ENCODE data around the gene CADPS2. TPM values are rescaled to one million over a fixed set of nuclear protein-coding genes. Genes with fewer than 3 reads are reported as not detected.

Gene CADPS2
- total and polyA plus RNA-seq, 2 donors (not counting 3 experiments of a cell fraction or from before 2014, with no cell fraction given) = 9.5 to 22.6 TPM

DNA sequence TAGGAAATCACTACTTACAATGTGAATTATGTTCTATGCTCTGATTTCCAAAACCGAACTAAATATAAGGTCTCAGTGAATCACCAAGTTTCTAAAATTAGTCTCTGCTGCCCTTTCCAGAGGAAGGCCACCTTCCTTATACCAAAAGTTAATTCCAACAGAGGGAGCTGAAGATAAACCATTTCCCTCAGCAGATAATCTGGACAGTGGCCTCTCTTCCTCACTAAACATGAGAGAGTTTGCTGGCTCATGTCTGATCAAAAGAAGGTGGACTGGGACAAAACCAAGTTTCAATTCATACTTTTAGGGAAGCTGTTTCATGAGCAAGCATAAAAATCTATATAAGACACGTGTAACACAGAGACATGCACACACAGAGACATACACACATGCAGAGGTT, 588.1 kb downstream of the CADPS2 start:
- no peaks in the 10 kb centered on the region for H3K9me1 ChIP-seq (replicated peaks; ENCODE audit: control insufficient read depth, extremely low read depth, insufficient read depth, low read length)
- intact Hi-C loops (cut with micrococcal nuclease) (no loop called here), dilution Hi-C loops (cut with MboI; ENCODE audit: extremely low pct_ligation_motif_present, low sequenced_read_pairs) (no loop called here)
- FAIRE-seq (no peak), DNase-seq (ENCODE audit: low read depth, low spot score) (no peak)
- no peak overlapping the region for H3K9ac ChIP-seq (replicated peaks; ENCODE audit: extremely low read depth, insufficient read depth, low read length)
- peaks cover 60 to 90% of the 10 kb centered on the region in 2 experiments for H3K27me3 ChIP-seq (ENCODE audit: control insufficient read depth in 2 of 2, insufficient read depth in 2 of 2, low read length in 2 of 2)
- no TSS peak for BruUV-seq (replicated peaks)
- H3K9me3 ChIP-seq (replicated peaks; ENCODE audit: control insufficient read depth, insufficient read depth, low read length) = no peaks in the 10 kb centered on the region
- CTCF ChIA-PET = interaction anchor here (0.8 to 1.4 kb wide), 4 partner anchors 26 to 230 kb away, joined by 3 to 5 read pairs (median 4); no protein-coding TSS in a partner anchor
- POLR2A ChIA-PET = no interaction called here
- no peaks in the 10 kb centered on the region for H3K79me2 ChIP-seq (ENCODE audit: control insufficient read depth, insufficient read depth, low read length)
- no peak overlapping the region for H2AFZ ChIP-seq (ENCODE audit: low read depth, low read length)
- H4K20me1 ChIP-seq (replicated peaks; ENCODE audit: control insufficient read depth, extremely low read depth, insufficient read depth, low read length) = no peaks in the 10 kb centered on the region
- H3K4me3 ChIP-seq (replicated peaks in 1 of 3; ENCODE audit: insufficient read depth in 1 of 3, low read depth in 1 of 3, low read length in 3 of 3) = no peak overlapping the region
- no peaks in the 10 kb centered on the region for H3K36me3 ChIP-seq (ENCODE audit: control insufficient read depth in 2 of 2, extremely low read depth in 1 of 2, insufficient read depth in 2 of 2, low read length in 2 of 2)
- H3K4me2 ChIP-seq (ENCODE audit: insufficient read depth, low read length) = no peak overlapping the region
- peaks cover 5% of the 10 kb centered on the region for H3K4me1 ChIP-seq (ENCODE audit: control insufficient read depth, extremely low read depth, insufficient read depth, low read length)
- H3K27ac ChIP-seq (ENCODE audit: insufficient read depth, low read depth, low read length) = no peak overlapping the region
- TF ChIP-seq POLR2A (IDR thresholded peaks at IDR 0.05; ENCODE audit: low read depth, low read length) (no peak), EZH2 (IDR thresholded peaks at IDR 0.05; ENCODE audit: borderline replicate concordance, low read depth, low read length, severe bottlenecking) (peak; percentile 27)
- TF ChIP-seq, protein P1, sequence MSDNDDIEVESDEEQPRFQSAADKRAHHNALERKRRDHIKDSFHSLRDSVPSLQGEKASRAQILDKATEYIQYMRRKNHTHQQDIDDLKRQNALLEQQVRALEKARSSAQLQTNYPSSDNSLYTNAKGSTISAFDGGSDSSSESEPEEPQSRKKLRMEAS (IDR thresholded peaks at IDR 0.05; ENCODE audit: insufficient read depth, insufficient read length) = no peak

DNA sequence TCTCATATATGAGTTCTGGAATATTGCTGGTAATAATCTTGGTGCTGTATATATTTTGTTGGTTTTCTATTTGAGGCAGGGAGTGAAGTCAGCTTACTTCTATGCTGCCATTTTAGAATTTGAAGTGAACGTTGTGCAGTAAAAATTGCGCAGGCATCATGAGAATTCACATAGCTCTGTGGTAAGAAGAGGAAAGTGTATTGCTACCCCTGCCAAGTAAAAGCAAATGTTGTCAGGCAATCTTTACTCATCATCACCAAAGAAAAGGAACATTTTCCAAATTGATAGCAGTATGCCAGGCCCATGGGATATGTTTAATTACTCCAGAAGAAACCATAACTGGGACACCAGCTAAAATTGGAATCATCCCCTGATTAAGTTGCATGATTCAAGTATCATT, 595.1 kb downstream of the CADPS2 start:
- FAIRE-seq = no peak
- POLR2A ChIA-PET = no interaction called here

More for the DNA sequence above, 595.1 kb downstream of the CADPS2 start:
- BruUV-seq (replicated peaks) = no TSS peak
- Histone ChIP-seq H3K9me3 (replicated peaks; ENCODE audit: control insufficient read depth, insufficient read depth, low read length) (no peaks in the 10 kb centered on the region), H3K36me3 (ENCODE audit: control insufficient read depth in 2 of 2, extremely low read depth in 1 of 2, insufficient read depth in 2 of 2, low read length in 2 of 2) (no peaks in the 10 kb centered on the region), H3K4me1 (ENCODE audit: control insufficient read depth, extremely low read depth, insufficient read depth, low read length) (no peaks in the 10 kb centered on the region), H3K4me3 (replicated peaks in 1 of 3; ENCODE audit: insufficient read depth in 1 of 3, low read depth in 1 of 3, low read length in 3 of 3) (no peak overlapping the region), H3K79me2 (ENCODE audit: control insufficient read depth, insufficient read depth, low read length) (no peaks in the 10 kb centered on the region), H4K20me1 (replicated peaks; ENCODE audit: control insufficient read depth, extremely low read depth, insufficient read depth, low read length) (no peaks in the 10 kb centered on the region), H3K27me3 (ENCODE audit: control insufficient read depth in 2 of 2, insufficient read depth in 2 of 2, low read length in 2 of 2) (peaks cover 14 to 47% of the 10 kb centered on the region in 2 experiments), H2AFZ (ENCODE audit: low read depth, low read length) (no peak overlapping the region), H3K27ac (ENCODE audit: insufficient read depth, low read depth, low read length) (no peak overlapping the region), H3K9me1 (replicated peaks; ENCODE audit: control insufficient read depth, extremely low read depth, insufficient read depth, low read length) (no peaks in the 10 kb centered on the region), H3K9ac (replicated peaks; ENCODE audit: extremely low read depth, insufficient read depth, low read length) (no peak overlapping the region), H3K4me2 (ENCODE audit: insufficient read depth, low read length) (no peak overlapping the region)
- CTCF ChIA-PET = interaction anchor here (0.8 to 1.3 kb wide), 3 partner anchors 237 to 242 kb away, joined by 3 to 6 read pairs (median 3); no protein-coding TSS in a partner anchor
- TF ChIP-seq FOS (IDR thresholded peaks at IDR 0.05; ENCODE audit: borderline replicate concordance, insufficient read depth, low read length) (no peak), POLR2A (IDR thresholded peaks at IDR 0.05; ENCODE audit: low read depth, low read length) (no peak), JUN (IDR thresholded peaks at IDR 0.05; ENCODE audit: borderline replicate concordance, insufficient read depth, insufficient read length, low read depth) (no peak), POLR2AphosphoS5 (IDR thresholded peaks at IDR 0.05; ENCODE audit: insufficient read depth, low read depth, low read length) (no peak), MYC (IDR thresholded peaks at IDR 0.05; ENCODE audit: low read depth, low read length) (no peak)
- TF ChIP-seq, protein P1 (IDR thresholded peaks at IDR 0.05; ENCODE audit: insufficient read depth, insufficient read length) = no peak
- TF ChIP-seq, protein P2, sequence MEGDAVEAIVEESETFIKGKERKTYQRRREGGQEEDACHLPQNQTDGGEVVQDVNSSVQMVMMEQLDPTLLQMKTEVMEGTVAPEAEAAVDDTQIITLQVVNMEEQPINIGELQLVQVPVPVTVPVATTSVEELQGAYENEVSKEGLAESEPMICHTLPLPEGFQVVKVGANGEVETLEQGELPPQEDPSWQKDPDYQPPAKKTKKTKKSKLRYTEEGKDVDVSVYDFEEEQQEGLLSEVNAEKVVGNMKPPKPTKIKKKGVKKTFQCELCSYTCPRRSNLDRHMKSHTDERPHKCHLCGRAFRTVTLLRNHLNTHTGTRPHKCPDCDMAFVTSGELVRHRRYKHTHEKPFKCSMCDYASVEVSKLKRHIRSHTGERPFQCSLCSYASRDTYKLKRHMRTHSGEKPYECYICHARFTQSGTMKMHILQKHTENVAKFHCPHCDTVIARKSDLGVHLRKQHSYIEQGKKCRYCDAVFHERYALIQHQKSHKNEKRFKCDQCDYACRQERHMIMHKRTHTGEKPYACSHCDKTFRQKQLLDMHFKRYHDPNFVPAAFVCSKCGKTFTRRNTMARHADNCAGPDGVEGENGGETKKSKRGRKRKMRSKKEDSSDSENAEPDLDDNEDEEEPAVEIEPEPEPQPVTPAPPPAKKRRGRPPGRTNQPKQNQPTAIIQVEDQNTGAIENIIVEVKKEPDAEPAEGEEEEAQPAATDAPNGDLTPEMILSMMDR (IDR thresholded peaks at IDR 0.05; ENCODE audit: extremely low read depth in 1 of 2, insufficient read depth in 1 of 2, low read depth in 1 of 2, low read length in 2 of 2) = no peak
- dilution Hi-C loops (cut with MboI; ENCODE audit: extremely low pct_ligation_motif_present, low sequenced_read_pairs) (no loop called here), intact Hi-C loops (cut with micrococcal nuclease) (loop anchor here (5.0 kb wide), 1 partner anchor 236 kb away; no protein-coding TSS in a partner anchor)
- DNase-seq (ENCODE audit: low read depth, low spot score) = no peak
